Astrocyte (in vitro differentiated cells and primary cell): ENCODE results near the gene CDCA4.
"Not testable (repeated sequence)": the region's sequence is repeated elsewhere in the genome, so short reads cannot be mapped to it uniquely, and the experiment has no call there.

Source experiments
- EZH2 ChIP-seq: IDR thresholded peaks from 2 replicates; pipeline ENCODE4 v1.6.1; 2012; ENCODE audit warnings: mild to moderate bottlenecking, low read length, inconsistent platforms; ENCODE audit not compliant: insufficient read depth
- TF ChIP-seq, protein P1 (sequence below): IDR thresholded peaks from 2 replicates; pipeline ENCODE4 v1.5.1; 2011; ENCODE audit warnings: low read depth, mild to moderate bottlenecking, inconsistent platforms, low read length, moderate library complexity; ENCODE audit not compliant: insufficient read depth

DNA sequence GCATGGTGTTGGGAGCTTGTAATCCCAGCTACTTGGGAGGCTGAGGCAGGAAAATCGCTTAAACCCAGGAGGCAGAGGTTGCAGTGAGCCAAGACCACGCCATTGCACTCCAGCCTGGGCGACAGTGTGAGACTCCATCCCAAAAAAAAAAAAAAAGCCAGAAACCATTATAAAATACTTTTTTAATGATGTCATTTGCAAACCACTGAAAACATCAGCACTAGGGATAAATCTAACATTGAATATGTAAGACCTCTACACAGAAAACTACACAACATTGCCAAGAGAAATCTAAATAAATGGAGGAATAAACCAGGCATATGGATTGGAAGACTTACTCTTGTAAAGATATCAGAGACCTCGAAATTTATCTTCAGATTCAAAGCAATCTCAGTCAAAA is 6.8 kb upstream of the CDCA4 start:
- TF ChIP-seq, protein P1, sequence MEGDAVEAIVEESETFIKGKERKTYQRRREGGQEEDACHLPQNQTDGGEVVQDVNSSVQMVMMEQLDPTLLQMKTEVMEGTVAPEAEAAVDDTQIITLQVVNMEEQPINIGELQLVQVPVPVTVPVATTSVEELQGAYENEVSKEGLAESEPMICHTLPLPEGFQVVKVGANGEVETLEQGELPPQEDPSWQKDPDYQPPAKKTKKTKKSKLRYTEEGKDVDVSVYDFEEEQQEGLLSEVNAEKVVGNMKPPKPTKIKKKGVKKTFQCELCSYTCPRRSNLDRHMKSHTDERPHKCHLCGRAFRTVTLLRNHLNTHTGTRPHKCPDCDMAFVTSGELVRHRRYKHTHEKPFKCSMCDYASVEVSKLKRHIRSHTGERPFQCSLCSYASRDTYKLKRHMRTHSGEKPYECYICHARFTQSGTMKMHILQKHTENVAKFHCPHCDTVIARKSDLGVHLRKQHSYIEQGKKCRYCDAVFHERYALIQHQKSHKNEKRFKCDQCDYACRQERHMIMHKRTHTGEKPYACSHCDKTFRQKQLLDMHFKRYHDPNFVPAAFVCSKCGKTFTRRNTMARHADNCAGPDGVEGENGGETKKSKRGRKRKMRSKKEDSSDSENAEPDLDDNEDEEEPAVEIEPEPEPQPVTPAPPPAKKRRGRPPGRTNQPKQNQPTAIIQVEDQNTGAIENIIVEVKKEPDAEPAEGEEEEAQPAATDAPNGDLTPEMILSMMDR, result not testable (repeated sequence)
- not testable (repeated sequence) for TF ChIP-seq EZH2
